ENCODE results near the gene HYAL4. TPM values are rescaled to one million over a fixed set of nuclear protein-coding genes. Genes with fewer than 3 reads are reported as not detected.
A peak's percentile ranks its signal among the peaks of the same experiment; 100 is the strongest.

The HYAL4 gene
- not detected for total RNA-seq (2021; ENCODE audit: unreplicated experiment)
- polyA plus RNA-seq (2012; ENCODE audit: insufficient read length), result not detected
- percentile 3 among the genes with signal in this experiment for Bru-seq, nascent RNA
- BruChase-seq, experiment 1, labeled RNA remaining after a 2-hour chase, result percentile 6 among the genes with signal in this experiment
- BruChase-seq, experiment 2, labeled RNA remaining after a 6-hour chase, result percentile 8 among the genes with signal in this experiment
- long read RNA-seq, result 0 reads

GRCh38 chr7:123844712-123845219, at the start of gene HYAL4:
HYAL4 (plus strand) TSS chr7:123845169; CDS start chr7:123868274, 23,105 bp downstream.
- intact Hi-C loops (cut with micrococcal nuclease; ENCODE audit: unreplicated experiment), result no loop called here
- Histone ChIP-seq H3K27me3 (ENCODE audit: control insufficient read depth, insufficient read depth, low read length) (no peaks in the 10 kb centered on the region), H3K36me3 (ENCODE audit: control insufficient read depth, insufficient read depth, low read length) (no peaks in the 10 kb centered on the region), H3K4me1 (ENCODE audit: control insufficient read depth, insufficient read depth, low read length) (no peaks in the 10 kb centered on the region), H3K27ac (ENCODE audit: low read length) (no peak within 1 kb of the TSS), H3K4me3 (ENCODE audit: low read depth in 2 of 2, low read length in 2 of 2) (no peak within 1 kb of the TSS), H3K9me3 (ENCODE audit: control insufficient read depth, insufficient read depth, low read depth, low read length) (no peaks in the 10 kb centered on the region)
- ATAC-seq (no peak), DNase-seq (ENCODE audit: low read depth, low spot score) (no peak)
- CTCF ChIA-PET, result no interaction called here
- no TSS peak for BruUV-seq (replicated peaks)
- in situ Hi-C loops (cut with HindIII; ENCODE audit: low pct_unique_long_range_greater_than_20kb, low sequenced_read_pairs), result no loop called here
- TF ChIP-seq TCF7L2 (IDR thresholded peaks at IDR 0.05; ENCODE audit: low read depth, low read length), result no peak
- POLR2A ChIA-PET, result no interaction called here

- ChIA-PET POLR2A (no interaction called here), CTCF (no interaction called here)
- TF ChIP-seq SIN3A (IDR thresholded peaks at IDR 0.05; ENCODE audit: borderline replicate concordance, insufficient read depth, low read depth, low read length) (no peak), REST (IDR thresholded peaks at IDR 0.05; ENCODE audit: insufficient read depth in 1 of 2, low read depth in 2 of 2, low read length in 1 of 2) (no peak), POLR2AphosphoS5 (IDR thresholded peaks at IDR 0.05; ENCODE audit: low read depth, low read length) (no peak), TCF7L2 (IDR thresholded peaks at IDR 0.05; ENCODE audit: low read depth, low read length) (no peak), CTCF (IDR thresholded peaks at IDR 0.05) (no peak)
- in situ Hi-C loops (cut with HindIII; ENCODE audit: low pct_unique_long_range_greater_than_20kb, low sequenced_read_pairs), result no loop called here
- DNase-seq (ENCODE audit: low read depth, low spot score) (no peak), ATAC-seq (no peak)
- Histone ChIP-seq H3K27me3 (ENCODE audit: control insufficient read depth, insufficient read depth, low read length) (no peaks in the 10 kb centered on the region), H3K4me3 (ENCODE audit: low read depth in 2 of 2, low read length in 2 of 2) (no peak overlapping the region), H3K27ac (ENCODE audit: low read length) (no peak overlapping the region), H3K4me1 (ENCODE audit: control insufficient read depth, insufficient read depth, low read length) (no peaks in the 10 kb centered on the region), H3K9me3 (ENCODE audit: control insufficient read depth, insufficient read depth, low read depth, low read length) (no peaks in the 10 kb centered on the region), H3K36me3 (ENCODE audit: control insufficient read depth, insufficient read depth, low read length) (no peaks in the 10 kb centered on the region; the same call in 1 of the 2 replicates)
- intact Hi-C loops (cut with micrococcal nuclease; ENCODE audit: unreplicated experiment), result no loop called here
- BruUV-seq (replicated peaks), result no TSS peak
These were observed 49.1 kb upstream of the HYAL4 start for GRCh38 chr7:123795917-123796316.

GRCh38 chr7:123796568-123796967, 48.4 kb upstream of the HYAL4 start:
- ATAC-seq, result no peak
- ChIA-PET POLR2A (no interaction called here), CTCF (interaction anchor here (1.1 kb wide), 1 partner anchor 75 kb away, joined by 3 read pairs; no protein-coding TSS in a partner anchor)
- no peak for TF ChIP-seq TCF7L2 (IDR thresholded peaks at IDR 0.05; ENCODE audit: low read depth, low read length)
- no peak for TF ChIP-seq REST (IDR thresholded peaks at IDR 0.05; ENCODE audit: insufficient read depth in 1 of 2, low read depth in 2 of 2, low read length in 1 of 2)
- TF ChIP-seq POLR2AphosphoS5 (IDR thresholded peaks at IDR 0.05; ENCODE audit: low read depth, low read length), result no peak
- no peak for TF ChIP-seq SIN3A (IDR thresholded peaks at IDR 0.05; ENCODE audit: borderline replicate concordance, insufficient read depth, low read depth, low read length)
- no peak for TF ChIP-seq CTCF (IDR thresholded peaks at IDR 0.05)
- Histone ChIP-seq H3K36me3 (ENCODE audit: control insufficient read depth, insufficient read depth, low read length) (no peaks in the 10 kb centered on the region), H3K27ac (ENCODE audit: low read length) (no peak overlapping the region), H3K4me3 (ENCODE audit: low read depth in 2 of 2, low read length in 2 of 2) (no peak overlapping the region), H3K27me3 (ENCODE audit: control insufficient read depth, insufficient read depth, low read length) (no peaks in the 10 kb centered on the region), H3K9me3 (ENCODE audit: control insufficient read depth, insufficient read depth, low read depth, low read length) (no peaks in the 10 kb centered on the region), H3K4me1 (ENCODE audit: control insufficient read depth, insufficient read depth, low read length) (no peaks in the 10 kb centered on the region)
- in situ Hi-C loops (cut with HindIII; ENCODE audit: low pct_unique_long_range_greater_than_20kb, low sequenced_read_pairs), result no loop called here
- DNase-seq (ENCODE audit: low read depth, low spot score), result no peak
- intact Hi-C loops (cut with micrococcal nuclease; ENCODE audit: unreplicated experiment), result no loop called here
- no TSS peak for BruUV-seq (replicated peaks)

Measured in Panc1 (cell line).